ENCODE results near the gene DENND4C.
A peak's percentile ranks its signal among the peaks of the same experiment; 100 is the strongest.

DENND4C gene

DNA sequence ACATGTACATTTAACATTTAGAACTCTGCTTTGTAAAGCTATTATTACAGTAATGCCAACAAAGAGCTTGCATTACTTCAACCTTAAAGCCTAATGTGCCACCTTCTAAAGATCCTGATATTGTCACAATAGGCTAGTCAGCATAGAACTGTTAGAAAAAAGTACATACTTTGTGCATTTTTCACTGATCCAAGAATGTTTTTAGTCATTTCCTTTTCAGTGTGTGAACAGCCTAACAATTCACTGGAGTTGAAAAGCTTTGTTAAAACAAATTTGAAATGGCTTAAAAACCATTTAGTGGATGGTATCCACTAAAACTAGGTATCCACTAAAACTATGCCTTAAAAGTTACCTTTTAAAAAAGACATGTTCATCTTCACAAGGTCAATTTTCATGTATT, 145.0 kb downstream of the DENND4C start:
- no peak for TF ChIP-seq EZH2 (IDR thresholded peaks at IDR 0.05; ENCODE audit: borderline replicate concordance, low read length)
- TF ChIP-seq, protein P1, sequence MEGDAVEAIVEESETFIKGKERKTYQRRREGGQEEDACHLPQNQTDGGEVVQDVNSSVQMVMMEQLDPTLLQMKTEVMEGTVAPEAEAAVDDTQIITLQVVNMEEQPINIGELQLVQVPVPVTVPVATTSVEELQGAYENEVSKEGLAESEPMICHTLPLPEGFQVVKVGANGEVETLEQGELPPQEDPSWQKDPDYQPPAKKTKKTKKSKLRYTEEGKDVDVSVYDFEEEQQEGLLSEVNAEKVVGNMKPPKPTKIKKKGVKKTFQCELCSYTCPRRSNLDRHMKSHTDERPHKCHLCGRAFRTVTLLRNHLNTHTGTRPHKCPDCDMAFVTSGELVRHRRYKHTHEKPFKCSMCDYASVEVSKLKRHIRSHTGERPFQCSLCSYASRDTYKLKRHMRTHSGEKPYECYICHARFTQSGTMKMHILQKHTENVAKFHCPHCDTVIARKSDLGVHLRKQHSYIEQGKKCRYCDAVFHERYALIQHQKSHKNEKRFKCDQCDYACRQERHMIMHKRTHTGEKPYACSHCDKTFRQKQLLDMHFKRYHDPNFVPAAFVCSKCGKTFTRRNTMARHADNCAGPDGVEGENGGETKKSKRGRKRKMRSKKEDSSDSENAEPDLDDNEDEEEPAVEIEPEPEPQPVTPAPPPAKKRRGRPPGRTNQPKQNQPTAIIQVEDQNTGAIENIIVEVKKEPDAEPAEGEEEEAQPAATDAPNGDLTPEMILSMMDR (IDR thresholded peaks at IDR 0.05; ENCODE audit: low read length): no peak
- no peak overlapping the region for H3K27ac ChIP-seq (ENCODE audit: low read depth, low read length, poor library complexity, severe bottlenecking)
- no peaks in the 10 kb centered on the region for H3K9me2 ChIP-seq (ENCODE audit: low read depth, low read length)
- H3K4me3 ChIP-seq (ENCODE audit: low read depth, low read length, poor library complexity, severe bottlenecking): no peak overlapping the region
- no peak overlapping the region for H3K4me2 ChIP-seq (ENCODE audit: low read length)
- no peak overlapping the region for H2AFZ ChIP-seq (ENCODE audit: low read length)
- H3K9ac ChIP-seq (ENCODE audit: low read length): no peak overlapping the region
- H4K20me1 ChIP-seq (ENCODE audit: insufficient read depth, low read length): no peaks in the 10 kb centered on the region
- H3K4me1 ChIP-seq (ENCODE audit: insufficient read depth, low read length, severe bottlenecking): peaks cover 25% of the 10 kb centered on the region
- H3K9me3 ChIP-seq (ENCODE audit: low read length): no peaks in the 10 kb centered on the region
- peaks cover 19% of the 10 kb centered on the region for H3K79me2 ChIP-seq (ENCODE audit: insufficient read depth, low read length)
- H3K27me3 ChIP-seq (ENCODE audit: insufficient read depth, low read length): no peaks in the 10 kb centered on the region
- H3K36me3 ChIP-seq (ENCODE audit: insufficient read depth, low read length): peaks cover 74% of the 10 kb centered on the region
- H3F3A ChIP-seq (ENCODE audit: insufficient read depth, low read length): peaks cover 38% of the 10 kb centered on the region

DNA sequence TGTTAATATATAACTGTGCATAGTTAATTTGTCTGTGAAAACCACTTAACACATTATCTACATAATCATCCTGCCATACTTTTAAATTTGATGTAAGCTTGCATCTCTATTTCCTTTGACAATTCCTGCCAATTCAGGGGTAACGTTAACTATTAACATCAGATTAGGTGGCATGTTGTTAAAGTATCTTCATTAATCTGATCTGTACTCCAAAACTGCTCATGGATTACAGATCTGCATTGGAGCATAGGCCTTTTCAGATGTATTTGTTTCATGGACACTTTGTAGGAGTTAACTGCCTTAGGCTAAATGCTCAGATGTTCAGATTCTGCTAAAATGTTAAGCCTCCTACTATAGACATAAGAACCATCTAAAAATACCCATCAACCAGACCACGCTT, 146.4 kb downstream of the DENND4C start:
- peaks cover 29% of the 10 kb centered on the region for H3F3A ChIP-seq (ENCODE audit: insufficient read depth, low read length)
- peak overlapping the region; percentile 85 for H3K4me2 ChIP-seq (ENCODE audit: low read length)
- peak overlapping the region; percentile 94 for H3K4me3 ChIP-seq (ENCODE audit: low read depth, low read length, poor library complexity, severe bottlenecking)

DNA sequence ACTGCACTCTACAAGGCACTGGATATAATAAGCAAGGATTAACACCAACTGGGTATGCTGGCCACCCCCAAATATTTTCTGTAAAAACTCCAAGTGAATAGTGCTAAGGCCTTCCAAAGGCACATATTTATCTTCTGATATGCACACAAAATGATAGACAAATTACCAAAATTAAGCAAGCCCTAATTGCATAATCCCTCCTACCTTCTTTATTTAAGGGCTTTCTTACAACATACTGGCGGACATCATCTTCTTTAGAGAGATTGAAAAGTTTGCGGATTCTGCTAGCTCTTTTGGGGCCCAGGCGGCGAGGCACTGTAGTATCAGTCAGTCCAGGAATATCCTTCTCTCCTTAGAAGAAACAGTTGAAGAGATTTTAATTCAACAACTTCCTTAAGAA, 147.7 kb downstream of the DENND4C start:
- H2AFZ ChIP-seq (ENCODE audit: low read length): no peak overlapping the region
- peaks cover 31% of the 10 kb centered on the region for H3K4me1 ChIP-seq (ENCODE audit: insufficient read depth, low read length, severe bottlenecking)
- peak overlapping the region; percentile 94 for H3K4me3 ChIP-seq (ENCODE audit: low read depth, low read length, poor library complexity, severe bottlenecking)
- no peaks in the 10 kb centered on the region for H4K20me1 ChIP-seq (ENCODE audit: insufficient read depth, low read length)
- H3K27ac ChIP-seq (ENCODE audit: low read depth, low read length, poor library complexity, severe bottlenecking): peak overlapping the region; percentile 77
- H3K4me2 ChIP-seq (ENCODE audit: low read length): peak overlapping the region; percentile 85
- no peaks in the 10 kb centered on the region for H3K9me3 ChIP-seq (ENCODE audit: low read length)
- H3K27me3 ChIP-seq (ENCODE audit: insufficient read depth, low read length): no peaks in the 10 kb centered on the region
- H3K36me3 ChIP-seq (ENCODE audit: insufficient read depth, low read length): peaks cover 66% of the 10 kb centered on the region
- H3K9ac ChIP-seq (ENCODE audit: low read length): peak overlapping the region; percentile 89
- TF ChIP-seq, protein P1 (IDR thresholded peaks at IDR 0.05; ENCODE audit: low read length): no peak
- TF ChIP-seq EZH2 (IDR thresholded peaks at IDR 0.05; ENCODE audit: borderline replicate concordance, low read length): no peak
- peaks cover 19% of the 10 kb centered on the region for H3K79me2 ChIP-seq (ENCODE audit: insufficient read depth, low read length)
- peaks cover 22% of the 10 kb centered on the region for H3F3A ChIP-seq (ENCODE audit: insufficient read depth, low read length)
- H3K9me2 ChIP-seq (ENCODE audit: low read depth, low read length): no peaks in the 10 kb centered on the region

More for the DNA sequence above, 146.4 kb downstream of the DENND4C start:
- Histone ChIP-seq H3K9me3 (ENCODE audit: low read length) (no peaks in the 10 kb centered on the region), H3K9me2 (ENCODE audit: low read depth, low read length) (no peaks in the 10 kb centered on the region), H3K36me3 (ENCODE audit: insufficient read depth, low read length) (peaks cover 71% of the 10 kb centered on the region), H3K79me2 (ENCODE audit: insufficient read depth, low read length) (peaks cover 19% of the 10 kb centered on the region), H3K27ac (ENCODE audit: low read depth, low read length, poor library complexity, severe bottlenecking) (no peak overlapping the region), H3K27me3 (ENCODE audit: insufficient read depth, low read length) (no peaks in the 10 kb centered on the region), H3K4me1 (ENCODE audit: insufficient read depth, low read length, severe bottlenecking) (peaks cover 31% of the 10 kb centered on the region), H2AFZ (ENCODE audit: low read length) (no peak overlapping the region), H3K9ac (ENCODE audit: low read length) (no peak overlapping the region; the same call in 1 of the 2 replicates), H4K20me1 (ENCODE audit: insufficient read depth, low read length) (no peaks in the 10 kb centered on the region)
- TF ChIP-seq EZH2 (IDR thresholded peaks at IDR 0.05; ENCODE audit: borderline replicate concordance, low read length): no peak
- TF ChIP-seq, protein P1 (IDR thresholded peaks at IDR 0.05; ENCODE audit: low read length): no peak

Data from OCI-LY1 (cell line).